ENCODE results near the gene SAA1. TPM values are rescaled to one million over a fixed set of nuclear protein-coding genes. Genes with fewer than 3 reads are reported as not detected.

SAA1 gene
- not detected in 2 replicates for total RNA-seq (2011; cell fraction: chromatin; rRNA removed; ENCODE audit: low replicate concordance)
- not detected in 2 replicates for total RNA-seq (2011; cell fraction: nucleolus; rRNA removed)
- not detected in 2 replicates for total RNA-seq (2011; cell fraction: nucleoplasm; rRNA removed)
- total RNA-seq (2014; rRNA removed) (not detected in 2 replicates), total RNA-seq (2014; rRNA removed; fragmentation: Illumina TruSeq; extraction: Trizol) (not detected in 2 replicates), total RNA-seq (2015; rRNA removed; fragmentation: Illumina TruSeq; extraction: Trizol) (not detected in 2 replicates), total RNA-seq (2021) (6.3 and 6.7 TPM in 2 replicates), polyA plus RNA-seq (2011; rRNA removed) (not detected in 2 replicates), polyA plus RNA-seq (2014; fragmentation: Illumina TruSeq; extraction: Trizol) (not detected in 2 replicates), polyA plus RNA-seq (2014; fragmentation: Nextera tagmentation; extraction: Ambion mirVana) (not detected), polyA plus RNA-seq (2014; rRNA removed) (not detected in 2 replicates), polyA minus RNA-seq (2011; rRNA and poly(A)+ RNA removed) (not detected in 2 replicates), Bru-seq, nascent RNA (not detected), BruChase-seq, experiment 1, labeled RNA remaining after a 2-hour chase (not detected), BruChase-seq, experiment 2, labeled RNA remaining after a 6-hour chase (not detected)
- polyA plus RNA-seq (2011; cell fraction: cytosol; rRNA removed), result not detected in 2 replicates
- not detected in 2 replicates for polyA plus RNA-seq (2011; cell fraction: nucleus; rRNA removed)
- not detected in 2 replicates for polyA plus RNA-seq (2012)
- polyA minus RNA-seq (2011; cell fraction: cytosol; rRNA and poly(A)+ RNA removed), result not detected in 2 replicates
- polyA minus RNA-seq (2011; cell fraction: nucleus; rRNA and poly(A)+ RNA removed), result not detected in 2 replicates
- long read RNA-seq, experiment 1, result 0 reads
- long read RNA-seq, experiment 2, result 0 reads
- long read RNA-seq, experiment 3, result 0 reads

DNA sequence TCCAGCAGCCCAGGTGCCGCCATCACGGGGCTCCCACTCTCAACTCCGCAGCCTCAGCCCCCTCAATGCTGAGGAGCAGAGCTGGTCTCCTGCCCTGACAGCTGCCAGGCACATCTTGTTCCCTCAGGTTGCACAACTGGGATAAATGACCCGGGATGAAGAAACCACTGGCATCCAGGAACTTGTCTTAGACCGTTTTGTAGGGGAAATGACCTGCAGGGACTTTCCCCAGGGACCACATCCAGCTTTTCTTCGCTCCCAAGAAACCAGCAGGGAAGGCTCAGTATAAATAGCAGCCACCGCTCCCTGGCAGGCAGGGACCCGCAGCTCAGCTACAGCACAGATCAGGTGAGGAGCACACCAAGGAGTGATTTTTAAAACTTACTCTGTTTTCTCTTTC lies at the start of gene SAA1:
Gene SAA1, plus strand, starts transcription at position 316 of the 400 bp plus-strand sequence. CDS start 624 bp downstream, outside the sequence.
- Histone ChIP-seq H3K27me3 (ENCODE audit: control insufficient read depth in 2 of 2, insufficient read depth in 2 of 2, low read length in 2 of 2) (peaks cover 17 to 43% of the 10 kb centered on the region in 2 experiments; a peak in 4 of 5 replicates), H3K9me3 (replicated peaks; ENCODE audit: control insufficient read depth, insufficient read depth, low read depth, low read length) (no peaks in the 10 kb centered on the region), H3K9me1 (ENCODE audit: control insufficient read depth, insufficient read depth, low read length) (no peaks in the 10 kb centered on the region), H3K4me2 (ENCODE audit: insufficient read depth, low read length) (no peak within 1 kb of the TSS), H3K27ac (ENCODE audit: extremely low read depth, low read depth, low read length) (no peak within 1 kb of the TSS), H2AFZ (ENCODE audit: low read depth, low read length) (no peak within 1 kb of the TSS), H4K20me1 (replicated peaks; ENCODE audit: control insufficient read depth, insufficient read depth, low read length) (no peaks in the 10 kb centered on the region), H3K4me1 (replicated peaks in 1 of 2; ENCODE audit: control insufficient read depth in 2 of 2, insufficient read depth in 2 of 2, low read length in 2 of 2) (no peaks in the 10 kb centered on the region), H3K79me2 (ENCODE audit: control insufficient read depth, insufficient read depth, low read length) (no peaks in the 10 kb centered on the region), H3K36me3 (ENCODE audit: control insufficient read depth, insufficient read depth, low read length) (no peaks in the 10 kb centered on the region), H3K9ac (ENCODE audit: insufficient read depth in 1 of 2, low read depth in 2 of 2, low read length in 2 of 2) (no peak within 1 kb of the TSS), H3K4me3 (no peak within 1 kb of the TSS)
- no TSS peak for BruUV-seq (replicated peaks)
- 1% methylated on average over 8 of the region's 8 CpGs for WGBS (ENCODE audit: insufficient coverage, low coverage, missing lambda C conversion rate)
- no peak for DNase-seq (ENCODE audit: extremely low read depth in 1 of 4, low spot score in 3 of 4)
- no peak for ATAC-seq
- TF ChIP-seq PCBP2 (IDR thresholded peaks at IDR 0.05; ENCODE audit: low read depth, low read length, poor library complexity, severe bottlenecking) (no peak), RFX7 (CRISPR knock-in tag; IDR thresholded peaks at IDR 0.05) (no peak)
- in situ Hi-C loops (cut with MboI) (no loop called here), intact Hi-C loops (cut with micrococcal nuclease) (no loop called here)
- ChIA-PET POLR2A (interaction anchor here (0.7 to 0.9 kb wide), 2 partner anchors 10 to 177 kb away, joined by 3 read pairs; no protein-coding TSS in a partner anchor), CTCF (ENCODE audit: low intra/inter-chr PET ratio) (no interaction called here)
- no peak for FAIRE-seq

Data from K562 (cell line).